ENCODE measurements around the gene C1QA. TPM values are rescaled to one million over a fixed set of nuclear protein-coding genes. Genes with fewer than 3 reads are reported as not detected.
"Not testable (repeated sequence)": the region's sequence is repeated elsewhere in the genome, so short reads cannot be mapped to it uniquely, and the experiment has no call there.

The C1QA gene
- polyA plus RNA-seq, 12 donors = 20.9 to 37.3 (median 26.2) TPM; not detected in 1

DNA sequence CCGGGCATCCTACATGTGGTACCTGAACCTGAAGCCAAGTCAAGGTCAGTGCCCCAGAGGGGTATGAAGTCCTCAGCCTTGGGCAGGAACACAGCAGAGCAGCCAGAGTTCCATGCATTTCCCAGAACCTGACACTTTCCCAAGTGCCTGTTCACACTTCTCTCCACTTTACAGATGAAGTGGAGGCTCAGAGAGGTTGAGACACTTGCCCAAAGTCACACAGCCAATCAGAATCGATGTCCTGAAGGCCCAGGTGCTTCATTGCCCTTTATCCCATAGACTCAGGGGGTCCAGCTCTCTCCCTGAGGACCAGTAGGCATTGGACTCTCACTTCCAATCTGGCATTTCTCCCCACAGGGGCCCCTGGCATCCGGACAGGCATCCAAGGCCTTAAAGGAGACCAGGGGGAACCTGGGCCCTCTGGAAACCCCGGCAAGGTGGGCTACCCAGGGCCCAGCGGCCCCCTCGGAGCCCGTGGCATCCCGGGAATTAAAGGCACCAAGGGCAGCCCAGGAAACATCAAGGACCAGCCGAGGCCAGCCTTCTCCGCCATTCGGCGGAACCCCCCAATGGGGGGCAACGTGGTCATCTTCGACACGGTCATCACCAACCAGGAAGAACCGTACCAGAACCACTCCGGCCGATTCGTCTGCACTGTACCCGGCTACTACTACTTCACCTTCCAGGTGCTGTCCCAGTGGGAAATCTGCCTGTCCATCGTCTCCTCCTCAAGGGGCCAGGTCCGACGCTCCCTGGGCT lies 2.2 kb downstream of the C1QA start:
- no peak for DNase-seq

DNA sequence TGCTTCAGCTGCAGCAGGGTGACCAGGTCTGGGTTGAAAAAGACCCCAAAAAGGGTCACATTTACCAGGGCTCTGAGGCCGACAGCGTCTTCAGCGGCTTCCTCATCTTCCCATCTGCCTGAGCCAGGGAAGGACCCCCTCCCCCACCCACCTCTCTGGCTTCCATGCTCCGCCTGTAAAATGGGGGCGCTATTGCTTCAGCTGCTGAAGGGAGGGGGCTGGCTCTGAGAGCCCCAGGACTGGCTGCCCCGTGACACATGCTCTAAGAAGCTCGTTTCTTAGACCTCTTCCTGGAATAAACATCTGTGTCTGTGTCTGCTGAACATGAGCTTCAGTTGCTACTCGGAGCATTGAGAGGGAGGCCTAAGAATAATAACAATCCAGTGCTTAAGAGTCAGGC lies 2.9 kb downstream of the C1QA start:
- DNase-seq = peak; percentile 16

DNA sequence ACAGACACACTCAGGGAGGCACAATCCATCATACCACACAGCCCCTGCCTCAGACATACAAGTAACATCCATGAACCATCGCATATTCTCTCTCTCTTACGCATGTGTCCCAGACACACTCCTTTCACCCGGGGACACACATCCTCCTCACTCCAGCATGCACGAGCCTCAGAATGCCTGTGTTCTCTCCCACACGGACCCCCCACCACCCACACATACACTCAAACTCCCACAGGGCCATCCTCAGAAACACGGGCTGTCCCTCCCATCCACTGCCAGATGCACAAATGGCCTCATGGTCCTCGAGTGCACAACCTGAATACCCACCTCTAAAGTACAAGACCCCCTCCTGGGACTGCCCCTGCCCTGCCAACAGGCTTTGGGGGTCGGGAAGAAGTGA lies 4.8 kb downstream of the C1QA start:
- DNase-seq = no peak

DNA sequence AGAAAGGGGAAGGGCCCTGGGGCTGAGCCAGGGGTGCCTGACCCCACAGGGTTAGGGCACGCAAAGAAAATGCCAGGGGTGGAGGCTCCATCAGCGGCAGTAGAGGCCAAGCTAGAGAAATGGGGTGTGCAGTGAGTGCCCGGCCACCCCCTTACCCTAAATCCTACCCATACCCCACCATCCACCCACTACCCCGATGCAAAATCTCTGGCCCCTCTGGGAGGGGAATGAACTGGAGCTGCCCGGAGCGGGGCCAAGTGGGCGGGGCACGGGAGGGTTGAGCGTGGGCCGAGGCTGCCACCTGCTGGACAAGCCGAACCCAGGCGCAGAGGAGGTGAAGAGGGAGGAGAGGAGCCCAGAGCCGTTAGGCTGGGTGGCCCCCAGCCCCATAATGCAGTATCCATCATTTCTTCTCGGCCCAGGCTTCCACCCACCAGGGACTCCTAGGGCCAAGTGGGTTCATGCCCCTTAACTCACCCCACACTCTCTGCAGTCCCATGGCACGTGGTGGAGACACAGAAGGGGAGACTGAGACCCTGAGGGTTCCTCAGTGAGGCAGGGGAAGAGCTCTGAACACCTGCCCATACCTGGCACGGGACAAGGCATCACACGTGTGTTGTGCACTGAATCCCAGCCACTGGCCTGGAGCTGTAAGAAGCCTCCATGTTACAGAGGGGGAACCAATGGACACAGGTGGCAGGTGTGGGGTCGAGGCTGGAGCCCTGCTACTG lies 5.6 kb downstream of the C1QA start:
- DNase-seq = peak; percentile 81

DNA sequence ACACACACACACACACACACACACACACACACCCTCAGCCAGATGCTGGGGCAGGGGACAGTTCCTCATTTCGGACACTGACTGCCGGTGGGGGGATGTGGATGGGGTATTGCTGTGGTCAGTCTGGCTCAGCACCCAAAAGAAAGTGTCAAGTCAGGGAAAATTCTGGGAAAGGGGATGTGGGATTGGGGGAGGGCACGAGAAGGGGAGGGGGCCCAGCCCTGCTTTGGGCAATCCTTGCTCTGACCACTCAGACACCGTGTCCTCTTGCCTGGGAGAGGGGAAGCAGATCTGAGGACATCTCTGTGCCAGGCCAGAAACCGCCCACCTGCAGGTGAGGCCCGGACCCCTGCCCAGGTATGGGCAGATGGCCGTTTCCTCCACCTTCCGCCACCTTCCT lies 7.0 kb downstream of the C1QA start, which contains the start of gene C1QC:
Gene C1QC, plus strand, starts transcription at position 253 of the 400 bp plus-strand sequence. CDS start 391 bp downstream, outside the sequence.
- peak; percentile 16 for DNase-seq

DNA sequence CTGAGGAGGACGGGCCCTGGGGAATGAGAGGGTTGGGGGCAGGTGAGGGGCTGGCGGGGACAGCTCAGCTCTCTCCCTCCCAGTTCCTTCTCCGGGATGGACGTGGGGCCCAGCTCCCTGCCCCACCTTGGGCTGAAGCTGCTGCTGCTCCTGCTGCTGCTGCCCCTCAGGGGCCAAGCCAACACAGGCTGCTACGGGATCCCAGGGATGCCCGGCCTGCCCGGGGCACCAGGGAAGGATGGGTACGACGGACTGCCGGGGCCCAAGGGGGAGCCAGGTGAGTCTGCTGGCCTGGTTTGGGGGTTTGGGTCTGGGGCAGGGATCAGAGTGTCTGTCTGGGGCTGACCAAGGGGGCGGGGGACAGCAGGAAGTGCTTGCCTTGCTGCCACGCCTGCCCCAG lies 7.5 kb downstream of the C1QA start:
- DNase-seq = no peak

DNA sequence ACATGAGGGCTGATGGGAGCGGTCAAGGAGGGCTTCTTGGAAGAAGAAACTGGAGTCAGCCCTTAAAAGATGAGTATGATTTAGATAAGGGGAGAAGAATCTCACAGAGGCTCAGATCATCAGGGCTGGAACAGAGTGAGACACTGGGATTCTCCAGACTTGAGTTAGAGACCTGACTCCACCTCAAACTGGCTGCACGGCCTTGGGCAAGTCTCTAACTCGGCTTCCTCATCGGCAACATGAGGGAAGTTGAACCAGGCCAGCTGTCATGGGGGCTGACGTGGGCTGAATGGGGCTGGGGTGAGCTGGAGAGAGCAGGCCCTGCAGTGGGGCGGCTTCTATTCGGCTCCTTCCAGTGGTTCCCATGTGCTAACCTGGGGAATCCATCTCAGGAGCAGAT lies 9.5 kb downstream of the C1QA start:
- no peak for DNase-seq

DNA sequence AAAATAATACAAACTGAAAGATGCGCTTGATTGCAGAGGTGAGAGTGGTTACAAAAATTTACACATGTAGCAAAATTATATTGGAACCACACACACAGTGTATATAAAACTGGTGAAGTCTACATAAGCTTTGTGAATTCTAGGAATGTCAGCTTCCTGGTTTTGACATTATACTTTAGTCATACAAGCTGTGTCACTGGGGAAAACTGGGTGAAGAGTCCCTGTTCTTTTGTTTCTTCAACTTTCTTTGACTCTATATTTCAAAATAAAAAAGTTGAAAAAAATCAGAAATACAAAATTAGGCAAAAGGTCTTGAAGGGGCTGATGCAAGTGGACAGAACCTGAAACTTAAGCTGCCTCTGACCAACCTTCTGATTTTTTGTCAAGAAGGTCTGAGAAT lies 10.0 kb downstream of the C1QA start:
- DNase-seq = no peak

DNA sequence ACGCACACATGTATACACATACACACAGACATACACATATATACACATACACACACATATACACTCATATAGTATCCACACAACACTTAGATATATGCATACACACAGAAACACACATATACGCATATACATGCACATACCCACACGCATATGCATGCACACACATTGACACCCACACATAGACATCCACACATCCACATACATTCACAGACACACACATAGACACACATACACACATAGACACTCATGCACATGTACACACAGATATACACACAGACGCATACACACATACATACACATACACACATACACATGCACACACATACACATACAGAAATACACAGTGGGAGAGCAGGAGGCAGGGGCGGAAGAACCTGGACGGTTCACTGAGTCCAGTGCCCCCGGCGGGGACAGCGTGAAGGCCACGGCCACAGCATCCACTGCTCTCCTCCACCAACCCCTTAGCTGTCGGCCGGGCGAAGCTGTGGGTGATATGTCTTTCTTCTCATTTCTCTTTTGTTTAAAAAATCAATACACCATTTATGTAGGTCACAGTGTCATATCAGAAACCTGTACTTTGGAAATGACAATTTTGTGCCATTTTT lies 13.8 kb downstream of the C1QA start:
- no peak for DNase-seq

DNA sequence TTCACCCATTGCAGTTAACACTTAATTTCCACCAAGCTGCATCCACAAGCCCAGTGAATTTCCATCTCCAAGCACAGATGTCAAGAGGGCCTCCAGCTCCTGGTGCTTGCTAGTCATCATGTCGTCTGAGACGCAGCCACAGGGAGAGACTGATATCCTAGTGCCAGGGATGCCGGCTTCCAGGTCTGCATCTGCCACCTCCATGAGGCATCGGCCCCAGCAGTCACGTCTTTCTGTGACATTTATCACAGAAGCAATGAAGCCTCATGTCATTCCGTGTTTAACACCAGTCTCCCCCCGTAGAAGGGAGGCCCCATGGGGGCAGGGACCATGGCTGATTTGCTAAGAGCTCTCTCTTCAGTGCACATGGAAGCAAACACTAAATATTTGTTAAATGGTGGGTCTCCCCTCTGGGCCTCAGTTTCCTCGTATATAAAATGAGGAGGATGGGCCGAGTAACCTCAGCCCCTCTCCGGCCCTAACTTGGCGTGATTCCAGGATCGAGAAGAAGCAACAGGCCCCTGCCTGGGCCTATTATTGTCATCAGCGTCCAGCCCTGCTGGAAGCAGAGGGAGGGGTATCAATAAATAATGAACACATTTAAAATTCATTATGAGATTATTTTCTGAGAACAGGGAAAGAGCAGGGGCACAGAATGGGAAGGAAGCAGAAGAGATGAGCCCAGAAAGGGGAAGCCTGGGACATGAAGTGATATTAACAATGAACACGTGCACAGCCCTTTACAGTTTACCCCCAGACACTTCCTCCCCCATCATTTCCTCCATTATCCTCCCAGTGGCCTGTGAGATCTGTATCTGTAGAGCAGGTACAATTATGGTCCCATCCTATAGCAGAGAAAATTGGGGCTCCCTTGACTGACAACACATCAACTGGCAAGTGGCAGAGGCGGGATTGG lies 15.8 kb downstream of the C1QA start:
- DNase-seq = no peak

DNA sequence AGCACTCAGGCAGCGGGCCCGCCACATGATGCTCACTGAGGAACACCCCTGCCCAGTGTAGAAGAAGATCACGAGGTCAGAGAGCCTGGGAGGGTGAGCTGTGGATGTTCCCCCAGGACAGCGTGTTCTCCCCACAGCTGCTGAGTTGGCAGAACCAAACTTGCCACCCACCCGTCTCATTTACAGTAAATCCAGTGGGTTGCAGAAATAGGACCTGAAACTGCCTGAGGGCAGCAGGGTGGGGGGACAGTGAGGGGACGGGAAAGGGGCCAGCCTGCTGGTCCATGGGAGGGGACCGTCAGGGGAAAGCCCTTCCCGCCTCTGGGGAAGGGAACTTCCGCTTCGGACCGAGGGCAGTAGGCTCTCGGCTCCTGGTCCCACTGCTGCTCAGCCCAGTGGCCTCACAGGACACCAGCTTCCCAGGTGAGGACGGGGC lies 16.5 kb downstream of the C1QA start, which contains the start of gene C1QB:
Gene C1QB, plus strand, starts transcription at position 356 of the 436 bp plus-strand sequence. CDS start 6,227 bp downstream, outside the sequence.
- DNase-seq = no peak

DNA sequence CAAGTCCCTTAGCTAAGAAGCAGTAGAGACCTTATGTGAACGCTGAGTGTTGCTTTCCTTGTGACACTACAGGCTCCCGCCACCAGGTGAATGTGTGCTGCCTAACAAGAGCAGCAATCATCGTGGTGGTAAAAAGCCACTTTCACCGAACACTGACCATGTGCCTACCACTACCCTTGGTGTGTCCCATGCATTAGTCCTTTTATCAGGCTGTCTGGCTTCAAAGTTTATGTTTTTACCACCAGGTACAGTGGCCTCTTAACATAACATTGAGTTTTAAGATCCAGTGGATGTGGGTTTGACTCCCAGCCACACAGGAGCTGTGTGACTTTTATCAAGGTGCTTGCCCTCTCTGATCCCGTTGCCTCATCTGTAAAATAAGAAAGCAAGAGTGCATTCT lies 18.3 kb downstream of the C1QA start:
- DNase-seq = no peak

DNA sequence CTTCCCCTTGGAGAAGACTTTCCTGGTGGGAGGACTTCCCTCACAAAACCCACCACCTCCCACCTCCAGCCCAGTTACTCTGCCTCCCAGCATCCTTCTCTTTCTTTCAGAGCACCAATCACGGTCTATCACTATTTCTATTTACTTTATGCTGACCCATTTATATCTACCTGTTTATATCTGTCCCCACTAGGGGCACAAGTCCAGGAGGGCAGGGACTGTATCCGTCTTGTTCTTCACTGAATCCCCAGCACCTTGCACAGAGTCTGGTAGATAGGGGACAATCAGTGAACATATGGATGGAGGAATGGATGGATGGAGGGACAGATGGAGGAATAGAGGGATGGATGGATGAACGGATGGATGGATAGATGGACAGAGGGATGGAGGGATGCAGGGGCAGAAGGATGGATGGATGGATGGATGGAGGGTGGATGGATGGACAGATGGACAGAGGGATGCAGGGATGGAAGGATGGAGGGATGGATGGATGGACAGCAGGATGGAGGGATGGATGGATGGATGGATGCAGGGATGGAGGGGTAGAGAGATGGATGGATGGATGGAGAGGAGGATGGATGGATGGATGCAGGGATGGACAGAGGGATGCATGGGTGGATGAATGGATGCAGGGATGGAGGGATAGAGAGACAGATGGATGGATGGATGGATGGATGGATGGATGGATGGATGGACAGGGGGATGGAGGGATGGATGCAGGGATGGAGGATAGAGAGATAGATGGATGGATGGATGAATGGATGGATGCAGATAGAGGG lies 22.1 kb downstream of the C1QA start:
- DNase-seq = no peak

DNA sequence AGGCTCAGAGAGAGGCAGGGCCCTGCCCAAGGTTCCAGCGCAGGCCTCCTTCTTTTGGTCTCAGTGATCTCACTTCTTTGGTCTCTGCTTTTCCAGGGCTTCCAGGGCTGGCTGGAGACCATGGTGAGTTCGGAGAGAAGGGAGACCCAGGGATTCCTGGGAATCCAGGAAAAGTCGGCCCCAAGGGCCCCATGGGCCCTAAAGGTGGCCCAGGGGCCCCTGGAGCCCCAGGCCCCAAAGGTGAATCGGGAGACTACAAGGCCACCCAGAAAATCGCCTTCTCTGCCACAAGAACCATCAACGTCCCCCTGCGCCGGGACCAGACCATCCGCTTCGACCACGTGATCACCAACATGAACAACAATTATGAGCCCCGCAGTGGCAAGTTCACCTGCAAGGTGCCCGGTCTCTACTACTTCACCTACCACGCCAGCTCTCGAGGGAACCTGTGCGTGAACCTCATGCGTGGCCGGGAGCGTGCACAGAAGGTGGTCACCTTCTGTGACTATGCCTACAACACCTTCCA lies 24.4 kb downstream of the C1QA start:
- no peak for DNase-seq

DNA sequence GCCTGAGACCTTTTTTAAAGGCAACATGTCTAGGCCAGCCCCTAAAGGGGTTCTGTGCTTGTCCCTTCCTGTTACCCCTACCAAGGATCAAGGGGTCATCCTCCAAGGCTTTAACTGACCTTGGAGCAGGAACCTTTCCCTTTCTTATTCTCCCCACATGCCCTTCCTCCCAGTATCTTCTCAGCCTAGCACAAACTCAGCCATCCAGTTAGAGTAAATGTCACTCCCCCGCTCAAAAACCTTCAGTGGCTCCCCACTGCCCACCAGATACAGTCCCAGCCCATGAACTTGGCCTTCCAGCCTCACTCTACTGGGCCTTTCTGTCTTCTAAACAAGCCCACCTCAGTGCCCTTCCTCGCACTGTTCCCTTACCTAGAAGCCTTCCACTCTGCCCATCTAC lies 25.5 kb downstream of the C1QA start:
- no peak for DNase-seq

DNA sequence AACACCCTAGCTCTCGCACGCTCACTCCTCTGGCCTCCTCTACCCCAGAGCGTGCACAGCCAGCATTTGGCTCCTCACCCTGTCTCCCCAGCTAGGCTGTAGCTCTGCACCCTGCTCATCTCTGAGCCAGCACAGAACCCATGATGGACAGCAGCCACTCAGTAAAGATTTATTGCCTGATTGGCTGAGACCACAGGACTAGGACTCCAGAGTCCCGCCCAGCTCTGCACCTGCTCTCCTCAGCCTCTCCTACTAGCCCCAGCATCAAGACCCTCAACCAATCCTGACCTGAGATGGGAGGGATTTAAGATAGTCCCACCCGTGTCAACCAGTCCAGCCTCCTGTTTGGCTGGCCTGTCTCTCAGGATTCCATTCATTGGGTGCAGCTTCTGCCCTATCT lies 25.9 kb downstream of the C1QA start:
- DNase-seq = no peak

DNA sequence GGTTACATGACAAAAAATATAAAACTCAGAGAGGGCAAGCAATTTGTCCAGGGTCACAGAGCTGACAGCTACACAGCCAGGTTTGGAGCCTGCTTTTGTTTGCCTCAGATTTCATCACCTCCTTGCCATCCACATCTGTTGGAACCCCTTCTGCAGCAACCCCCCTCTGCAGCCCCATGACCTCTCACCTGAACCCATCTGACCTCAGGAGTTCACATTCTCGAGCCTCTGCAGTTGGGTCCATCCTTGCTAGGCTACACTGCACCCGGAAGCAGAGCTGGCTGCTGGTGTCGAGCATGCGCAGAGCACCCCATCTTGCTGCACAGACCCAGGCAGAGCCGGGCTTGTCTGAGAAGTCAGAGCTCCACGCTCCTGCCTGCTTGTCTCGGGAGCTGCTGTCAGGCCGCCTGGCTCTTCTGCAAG lies 26.6 kb downstream of the C1QA start:
- no peak for DNase-seq

DNA sequence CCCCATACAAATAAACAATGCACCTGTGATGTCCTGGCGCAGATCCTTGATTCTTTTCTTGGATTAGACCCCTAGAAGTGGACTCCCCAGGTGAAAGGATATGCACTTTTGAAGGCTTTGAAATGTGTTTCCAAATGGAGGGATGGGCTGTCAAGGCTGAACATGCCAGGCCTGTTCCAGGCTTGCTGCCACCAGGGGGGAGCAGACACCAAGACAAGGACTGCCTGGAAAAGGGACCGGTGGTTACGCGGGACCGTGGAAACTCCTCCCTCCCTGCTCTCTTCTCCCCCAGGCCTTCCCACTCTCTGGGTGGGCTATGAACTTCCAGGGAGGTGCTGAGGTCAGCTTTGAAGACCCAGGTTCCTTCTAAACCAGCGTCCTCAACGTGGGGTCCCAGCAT lies 29.3 kb downstream of the C1QA start:
- peak; percentile 48 for DNase-seq

DNA sequence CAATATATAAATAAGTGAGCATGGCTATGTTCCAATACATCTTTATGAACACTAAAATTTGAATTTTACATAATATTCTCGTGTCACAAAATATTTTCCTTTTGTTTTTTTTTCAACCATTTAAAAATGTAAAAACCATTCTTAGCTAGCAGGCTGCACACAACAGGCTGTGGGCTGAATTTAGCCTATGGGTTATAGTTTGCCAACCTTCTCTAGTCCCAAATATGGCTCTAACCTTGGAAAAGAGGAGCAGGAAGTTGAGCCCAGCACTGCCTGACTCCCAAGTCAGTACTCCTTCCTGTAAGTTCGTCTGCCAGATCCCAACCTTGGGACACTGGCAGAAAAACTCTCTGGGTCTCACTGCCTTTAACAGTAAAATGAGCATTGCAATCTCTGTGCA lies 30.0 kb downstream of the C1QA start:
- DNase-seq = no peak

DNA sequence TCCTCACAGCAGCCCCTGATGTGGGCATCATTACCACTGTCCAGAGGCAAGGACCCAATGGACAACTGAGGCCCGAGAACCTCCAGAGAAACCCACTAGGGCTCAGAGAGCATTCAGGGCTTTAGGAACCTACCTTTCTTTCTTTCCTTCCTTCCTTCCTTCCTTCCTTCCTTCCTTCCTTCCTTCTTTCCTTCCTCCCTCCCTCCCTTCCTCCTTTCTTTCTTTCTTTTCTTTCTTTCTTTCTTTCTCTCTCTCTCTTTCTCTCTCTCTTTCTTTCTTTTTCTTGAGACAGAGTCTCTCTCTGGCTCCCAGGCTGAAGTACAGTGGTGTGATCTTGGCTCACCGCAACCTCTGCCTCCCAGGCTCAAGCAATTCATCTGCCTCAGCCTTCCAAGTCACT lies 32.4 kb downstream of the C1QA start:
- not testable (repeated sequence) for DNase-seq

All from muscle of arm (tissue), 12 donors.